Fibroblast of lung (primary cell): ENCODE measurements around the gene ADAMTS17. TPM values are rescaled to one million over a fixed set of nuclear protein-coding genes. Genes with fewer than 3 reads are reported as not detected.

Experiments
- DNase-seq, 2 donors: peaks; one replicate each; pipeline versions ENCODE4 v3.0.0 to v3.0.0-alpha.2; 2010; ENCODE audit warnings: low read depth in 2 of 2
- H2AFZ ChIP-seq: 2 replicates; pipeline ENCODE4 v1.5.1; 2012; ENCODE audit warnings: low read length, control low read depth, inconsistent platforms
- H3K27ac ChIP-seq: 2 replicates; pipeline ENCODE4 v1.5.1; 2011; ENCODE audit warnings: low read length, control low read depth; ENCODE audit not compliant: insufficient read depth
- H3K27me3 ChIP-seq: 2 replicates; pipeline ENCODE4 v1.5.1; 2011; ENCODE audit warnings: mild to moderate bottlenecking, low read length; ENCODE audit not compliant: control insufficient read depth, insufficient read depth
- H3K36me3 ChIP-seq: 2 replicates; pipeline ENCODE4 v1.5.1; 2011; ENCODE audit warnings: low read length; ENCODE audit not compliant: control insufficient read depth, insufficient read depth
- H3K4me1 ChIP-seq: 2 replicates; pipeline ENCODE4 v1.5.1; 2011; ENCODE audit warnings: low read length; ENCODE audit not compliant: control insufficient read depth, insufficient read depth; ENCODE audit errors: extremely low read depth
- H3K4me2 ChIP-seq: 2 replicates; pipeline ENCODE4 v1.5.1; 2011; ENCODE audit warnings: low read length, control low read depth; ENCODE audit not compliant: insufficient read depth; ENCODE audit errors: extremely low read depth
- H3K4me3 ChIP-seq, 4 experiments: fragments of 200-600 bp in 1 of 4; sonication (generic) in 1 of 4; replicated peaks in 1 of 4; 2 replicates each; pipeline ENCODE4 v1.5.1; 2011 to 2016; ENCODE audit warnings: low read length in 4 of 4, low read depth in 3 of 4, mild to moderate bottlenecking in 3 of 4, control low read depth in 2 of 4, inconsistent platforms in 1 of 4, mixed read lengths in 1 of 4; ENCODE audit not compliant: insufficient read depth in 1 of 4; ENCODE audit errors: control extremely low read depth in 1 of 4
- H3K79me2 ChIP-seq: 2 replicates; pipeline ENCODE4 v1.5.1; 2012; ENCODE audit warnings: mild to moderate bottlenecking, low read length, inconsistent platforms; ENCODE audit not compliant: control insufficient read depth, insufficient read depth
- H3K9ac ChIP-seq: 2 replicates; pipeline ENCODE4 v1.5.1; 2011; ENCODE audit warnings: mild to moderate bottlenecking, low read length, control low read depth; ENCODE audit not compliant: insufficient read depth
- H3K9me3 ChIP-seq: 2 replicates; pipeline ENCODE4 v1.5.1; 2012; ENCODE audit warnings: low read depth, low read length; ENCODE audit not compliant: control insufficient read depth, insufficient read depth
- H4K20me1 ChIP-seq: 2 replicates; pipeline ENCODE4 v1.5.1; 2011; ENCODE audit warnings: low read length; ENCODE audit not compliant: control insufficient read depth, insufficient read depth; ENCODE audit errors: extremely low read depth
- EZH2 ChIP-seq: IDR thresholded peaks from 2 replicates; pipeline ENCODE4 v1.5.1; 2012; ENCODE audit warnings: low read length, control low read depth, mild to moderate bottlenecking; ENCODE audit errors: missing control alignments
- polyA plus RNA-seq, 2 donors: library from polyadenylated mRNA; depleted of rRNA in 1 of 2; stranded (reverse) in 1 of 2; unstranded in 1 of 2; fragments of >200 nt; gene quantifications; 2 replicates each; pipeline ENCODE4 v1.2.1, GENCODE V29; 2011 to 2012; ENCODE audit warnings: missing spikeins in 1 of 2
- total RNA-seq: library from RNA; depleted of rRNA; stranded (reverse); fragments of >200 nt; gene quantifications from 2 replicates; pipeline ENCODE4 v1.2.1, GENCODE V29; 2014
- TF ChIP-seq, protein P1 (sequence below), 2 donors: IDR thresholded peaks in 1 of 2; conservative IDR thresholded peaks in 1 of 2; 1 replicate in 1 of 2; 2 replicates in 1 of 2; pipeline ENCODE4 v1.5.1; 2011 to 2012; ENCODE audit warnings: low read length in 2 of 2, control low read depth in 1 of 2, inconsistent platforms in 1 of 2, low read depth in 1 of 2, mild to moderate bottlenecking in 1 of 2

Gene ADAMTS17
- total and polyA plus RNA-seq, 2 donors (not counting 1 experiment from before 2014, with no cell fraction given), result 0.09 to 0.17 TPM

DNA sequence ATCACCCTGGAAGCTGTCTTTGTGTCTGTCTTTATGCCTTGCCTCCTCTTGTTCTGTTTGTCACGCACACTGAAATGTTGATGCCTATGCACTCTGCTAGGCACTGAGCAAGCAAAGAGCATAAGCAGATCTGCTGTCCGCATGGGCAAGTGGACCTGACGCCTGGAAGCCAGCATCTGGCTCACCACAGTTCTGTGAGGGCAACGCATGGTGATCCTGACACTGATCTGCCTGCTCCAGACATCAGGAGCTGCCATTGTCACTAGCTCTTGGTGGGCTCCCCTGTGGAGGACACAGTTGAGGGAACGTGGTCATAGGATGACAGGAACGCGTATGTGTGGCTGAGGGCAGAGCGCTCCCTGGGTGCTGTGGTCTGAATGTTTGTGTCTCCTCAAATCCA is 234.6 kb downstream of the ADAMTS17 start:
- Histone ChIP-seq H3K4me3 (no peak overlapping the region), H3K9ac (no peak overlapping the region), H3K27ac (no peak overlapping the region), H3K36me3 (no peaks in the 10 kb centered on the region), H3K9me3 (no peaks in the 10 kb centered on the region), H3K79me2 (no peaks in the 10 kb centered on the region), H3K4me1 (peaks cover 15% of the 10 kb centered on the region), H4K20me1 (no peaks in the 10 kb centered on the region), H3K4me2 (no peak overlapping the region), H3K27me3 (no peaks in the 10 kb centered on the region), H2AFZ (no peak overlapping the region)
- TF ChIP-seq EZH2, result no peak
- TF ChIP-seq, protein P1, sequence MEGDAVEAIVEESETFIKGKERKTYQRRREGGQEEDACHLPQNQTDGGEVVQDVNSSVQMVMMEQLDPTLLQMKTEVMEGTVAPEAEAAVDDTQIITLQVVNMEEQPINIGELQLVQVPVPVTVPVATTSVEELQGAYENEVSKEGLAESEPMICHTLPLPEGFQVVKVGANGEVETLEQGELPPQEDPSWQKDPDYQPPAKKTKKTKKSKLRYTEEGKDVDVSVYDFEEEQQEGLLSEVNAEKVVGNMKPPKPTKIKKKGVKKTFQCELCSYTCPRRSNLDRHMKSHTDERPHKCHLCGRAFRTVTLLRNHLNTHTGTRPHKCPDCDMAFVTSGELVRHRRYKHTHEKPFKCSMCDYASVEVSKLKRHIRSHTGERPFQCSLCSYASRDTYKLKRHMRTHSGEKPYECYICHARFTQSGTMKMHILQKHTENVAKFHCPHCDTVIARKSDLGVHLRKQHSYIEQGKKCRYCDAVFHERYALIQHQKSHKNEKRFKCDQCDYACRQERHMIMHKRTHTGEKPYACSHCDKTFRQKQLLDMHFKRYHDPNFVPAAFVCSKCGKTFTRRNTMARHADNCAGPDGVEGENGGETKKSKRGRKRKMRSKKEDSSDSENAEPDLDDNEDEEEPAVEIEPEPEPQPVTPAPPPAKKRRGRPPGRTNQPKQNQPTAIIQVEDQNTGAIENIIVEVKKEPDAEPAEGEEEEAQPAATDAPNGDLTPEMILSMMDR (conservative IDR thresholded peaks at IDR 0.05 in 1 of 2, IDR thresholded peaks at IDR 0.05 in 1 of 2; ENCODE audit: low read depth in 1 of 2, low read length in 2 of 2), result no peak
- no peak for DNase-seq

DNA sequence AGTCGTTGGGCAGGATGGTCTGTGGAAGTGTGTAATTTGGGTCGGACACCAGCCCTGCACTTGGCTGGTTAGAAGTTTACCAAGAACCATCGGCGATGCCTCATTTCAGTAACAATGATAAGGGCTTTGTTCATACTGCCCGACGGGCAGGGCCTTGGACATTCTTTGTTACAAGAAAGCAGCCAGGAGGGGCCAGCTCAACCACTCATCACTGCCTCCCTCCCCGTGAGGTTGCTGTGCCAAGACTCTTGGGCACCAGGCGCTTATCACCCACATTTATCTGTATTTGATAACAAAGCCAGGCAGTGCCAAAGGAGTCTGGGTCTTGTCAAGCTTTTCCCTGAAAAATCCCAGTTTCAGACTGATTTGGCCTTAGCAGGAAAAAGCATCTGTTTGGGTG is 235.0 kb downstream of the ADAMTS17 start:
- Histone ChIP-seq H3K27ac (no peak overlapping the region), H3K27me3 (no peaks in the 10 kb centered on the region), H3K79me2 (no peaks in the 10 kb centered on the region), H3K36me3 (no peaks in the 10 kb centered on the region), H3K9ac (no peak overlapping the region), H2AFZ (no peak overlapping the region), H3K4me1 (peaks cover 13% of the 10 kb centered on the region), H3K4me2 (no peak overlapping the region), H3K9me3 (no peaks in the 10 kb centered on the region), H4K20me1 (no peaks in the 10 kb centered on the region), H3K4me3 (no peak overlapping the region)
- DNase-seq, result no peak
- TF ChIP-seq, protein P1 (conservative IDR thresholded peaks at IDR 0.05 in 1 of 2, IDR thresholded peaks at IDR 0.05 in 1 of 2; ENCODE audit: low read depth in 1 of 2, low read length in 2 of 2), result no peak
- TF ChIP-seq EZH2, result no peak

DNA sequence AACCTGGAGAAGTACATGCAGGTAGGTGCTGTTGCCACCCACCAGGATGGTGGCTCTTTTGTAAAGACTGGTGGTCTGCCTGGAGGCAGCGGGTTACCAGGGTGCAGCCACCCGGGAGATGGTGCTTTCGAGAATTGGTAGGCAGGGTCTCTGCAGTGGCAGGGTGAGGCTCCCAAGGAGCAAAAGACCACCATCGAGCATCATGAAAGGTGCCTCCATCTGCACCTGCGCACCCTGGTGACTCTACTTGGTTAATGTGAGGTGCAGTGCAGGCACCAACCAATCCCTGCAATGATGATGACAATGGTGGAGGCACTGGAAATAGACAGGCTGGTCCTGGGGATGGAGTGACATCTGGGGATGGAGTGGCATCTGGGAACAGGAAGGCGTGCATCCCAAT is 236.7 kb downstream of the ADAMTS17 start:
- H3K79me2 ChIP-seq, result no peaks in the 10 kb centered on the region
- H3K27me3 ChIP-seq, result no peaks in the 10 kb centered on the region
- no peak overlapping the region for H3K9ac ChIP-seq
- DNase-seq, result no peak
- H3K4me1 ChIP-seq, result no peaks in the 10 kb centered on the region
- H3K4me2 ChIP-seq, result no peak overlapping the region
- H3K27ac ChIP-seq, result no peak overlapping the region
- H2AFZ ChIP-seq, result no peak overlapping the region
- no peak overlapping the region for H3K4me3 ChIP-seq
- no peaks in the 10 kb centered on the region for H3K9me3 ChIP-seq
- no peaks in the 10 kb centered on the region for H3K36me3 ChIP-seq
- no peaks in the 10 kb centered on the region for H4K20me1 ChIP-seq
- TF ChIP-seq, protein P1 (conservative IDR thresholded peaks at IDR 0.05 in 1 of 2, IDR thresholded peaks at IDR 0.05 in 1 of 2; ENCODE audit: low read depth in 1 of 2, low read length in 2 of 2), result no peak
- TF ChIP-seq EZH2, result no peak
